PFSK-1 (cell line): ENCODE results near the gene GNAO1.

Source experiments
- POLR2AphosphoS5 ChIP-seq: IDR thresholded peaks from 2 replicates; pipeline ENCODE4 v1.6.1; 2012; ENCODE audit warnings: low read depth, mild to moderate bottlenecking, control low read depth, low read length, moderate library complexity
- REST ChIP-seq, 2 experiments: IDR thresholded peaks; 2 replicates each; pipeline versions ENCODE4 v1.6.1 to v1.8.0; 2011 to 2012; ENCODE audit warnings: low read depth in 2 of 2, low read length in 2 of 2, control low read depth in 1 of 2, inconsistent platforms in 1 of 2, mild to moderate bottlenecking in 1 of 2, moderate library complexity in 1 of 2; ENCODE audit not compliant: insufficient read depth in 1 of 2
- SIN3A ChIP-seq: IDR thresholded peaks from 2 replicates; pipeline ENCODE4 v1.6.1; 2012; ENCODE audit warnings: mild to moderate bottlenecking, low read length, moderate library complexity, borderline replicate concordance; ENCODE audit not compliant: insufficient read depth
- TAF1 ChIP-seq: IDR thresholded peaks from 2 replicates; pipeline ENCODE4 v1.6.1; 2012; ENCODE audit warnings: low read length, control low read depth, borderline replicate concordance; ENCODE audit not compliant: insufficient read depth

GRCh38 chr16:56345406-56346050 lies 154.2 kb downstream of the GNAO1 start:
- no peak for TF ChIP-seq REST (IDR thresholded peaks at IDR 0.05; ENCODE audit: insufficient read depth in 1 of 2, low read depth in 2 of 2, low read length in 2 of 2)
- no peak for TF ChIP-seq POLR2AphosphoS5
- TF ChIP-seq SIN3A, result no peak
- TF ChIP-seq TAF1, result no peak
